Transverse colon (tissue), 4 donors: ENCODE data around the gene INA. TPM values are rescaled to one million over a fixed set of nuclear protein-coding genes. Genes with fewer than 3 reads are reported as not detected.

Experiments
- DNase-seq: peaks from one replicate; pipeline ENCODE4 v3.0.0-alpha.2; 2019
- H3K27ac ChIP-seq, 4 donors: fragments of 200-600 bp; sonication (generic); 2 replicates each; pipeline ENCODE4 v1.5.1; 2016 to 2018; ENCODE audit warnings: inconsistent platforms in 4 of 4
- H3K27me3 ChIP-seq: fragments of 200-600 bp; sonication (generic); 2 replicates; pipeline ENCODE4 v1.5.1; 2017; ENCODE audit warnings: inconsistent platforms
- H3K36me3 ChIP-seq, 4 donors: fragments of 200-600 bp; sonication (generic); 2 replicates each; pipeline ENCODE4 v1.5.1; 2017 to 2019; ENCODE audit warnings: inconsistent platforms in 4 of 4
- H3K4me1 ChIP-seq, 4 donors: fragments of 200-600 bp; sonication (generic); 2 replicates each; pipeline ENCODE4 v1.5.1; 2017 to 2020; ENCODE audit warnings: inconsistent platforms in 4 of 4
- H3K4me3 ChIP-seq, 4 donors: fragments of 200-600 bp; sonication (generic); 1 replicate in 1 of 4; 2 replicates in 3 of 4; pipeline versions ENCODE4 v1.5.1 to v1.6.1; 2017 to 2019; ENCODE audit warnings: inconsistent platforms in 4 of 4
- H3K9me3 ChIP-seq, 2 donors: fragments of 200-600 bp; sonication (generic); 2 replicates each; pipeline ENCODE4 v1.5.1; 2017 to 2019; ENCODE audit warnings: inconsistent platforms in 2 of 2
- CTCF ChIP-seq, 5 experiments: fragments of 200-600 bp in 3 of 5; fragments of 450-650 bp in 2 of 5; sonication (generic) in 3 of 5; IDR thresholded peaks; 1 replicate in 2 of 5; 2 replicates in 3 of 5; pipeline ENCODE4 v1.5.1; 2016 to 2017; ENCODE audit warnings: antibody characterized with exemption in 5 of 5, inconsistent platforms in 3 of 5, mild to moderate bottlenecking in 2 of 5, moderate library complexity in 1 of 5
- EP300 ChIP-seq: sonication (generic); formaldehyde crosslinking; IDR thresholded peaks from one replicate; pipeline ENCODE4 v1.6.1; 2017; ENCODE audit warnings: antibody characterized with exemption, low read depth
- POLR2A ChIP-seq: fragments of 450-650 bp; IDR thresholded peaks from one replicate; pipeline ENCODE4 v1.6.1; 2016; ENCODE audit warnings: antibody characterized with exemption, mild to moderate bottlenecking, moderate library complexity
- POLR2AphosphoS5 ChIP-seq, 3 donors: sonication (generic); formaldehyde crosslinking; IDR thresholded peaks; one replicate each; pipeline ENCODE4 v1.6.1; 2016; ENCODE audit warnings: antibody characterized with exemption in 3 of 3
- WGBS, 2 donors: methylation state at CpG; one replicate each; pipeline ENCODE4 v1.1.5; 2018; ENCODE audit warnings: low coverage in 1 of 2; 5-methylcytosine and 5-hydroxymethylcytosine counted together
- in situ Hi-C, 4 donors: fragments of 200-750 bp; cut with MboI; loops; one replicate each; pipeline versions ENCODE4 v1.15.0 to v1.15.1; 2017; ENCODE audit warnings: low sequenced_read_pairs in 3 of 4, low pct_ligation_motif_present in 1 of 4, low pct_unique_long_range_greater_than_20kb in 1 of 4
- intact Hi-C: fragments of 100-400 bp; cut with DNase I; formaldehyde crosslinking; loops from one replicate; pipeline ENCODE4 v1.15.1; 2023; ENCODE audit warnings: low total_unique reads
- total RNA-seq, 4 donors: library from RNA; depleted of rRNA; stranded (reverse); fragments of >200 nt; gene quantifications; one replicate each; pipeline ENCODE4 v1.1.0, GENCODE V29; 2016

Gene INA
- total RNA-seq, 4 donors from 2014 or later, result 0.60 to 1.1 (median 0.95) TPM

- intact Hi-C loops (no loop called here), in situ Hi-C loops (loop anchor here in 3 of 4 donors (25.0 kb wide), 3 partner anchors 121 to 321 kb away; partner anchors contain the start of gene CNNM2 (in 1 of the 3))
- H3K9me3 ChIP-seq, result no peaks in the 10 kb centered on the region
These were observed 44.0 kb upstream of the INA start for GRCh38 chr10:103232772-103233488.

GRCh38 chr10:103235775-103236174, 41.2 kb upstream of the INA start:
- TF ChIP-seq POLR2A (no peak), POLR2AphosphoS5 (IDR thresholded peaks at IDR 0.05) (no peak), EP300 (no peak), CTCF (IDR thresholded peaks at IDR 0.05) (no peak)
- no peaks in the 10 kb centered on the region for H3K9me3 ChIP-seq
- in situ Hi-C loops, result loop anchor here in 3 of 4 donors (25.0 kb wide), 3 partner anchors 123 to 323 kb away; partner anchors contain the start of gene CNNM2 (in 1 of the 3)
- H3K36me3 ChIP-seq, result no peaks in the 10 kb centered on the region
- intact Hi-C loops, result no loop called here
- no peak for DNase-seq
- H3K27me3 ChIP-seq, result no peaks in the 10 kb centered on the region
- WGBS, 2 donors, result 90 to 96% methylated on average over 2 of the region's 2 CpGs
- no peak overlapping the region for H3K4me3 ChIP-seq
- peaks cover 4 to 26% (median 20%) of the 10 kb centered on the region in 4 donors for H3K4me1 ChIP-seq
- H3K27ac ChIP-seq, result no peak overlapping the region

More at GRCh38 chr10:103232772-103233488, 44.0 kb upstream of the INA start:
- peaks cover 0 to 12% (median 6%) of the 10 kb centered on the region in 4 donors for H3K4me1 ChIP-seq
- DNase-seq, result no peak
- no peak overlapping the region for H3K27ac ChIP-seq
- no peaks in the 10 kb centered on the region for H3K36me3 ChIP-seq
- no peak overlapping the region for H3K4me3 ChIP-seq
- H3K27me3 ChIP-seq, result no peaks in the 10 kb centered on the region
- WGBS, 2 donors, result 69 to 74% methylated on average over 7 of the region's 7 CpGs
- TF ChIP-seq CTCF (IDR thresholded peaks at IDR 0.05) (no peak), EP300 (no peak), POLR2A (no peak), POLR2AphosphoS5 (IDR thresholded peaks at IDR 0.05) (no peak)

- Histone ChIP-seq H3K9me3 (no peaks in the 10 kb centered on the region), H3K27ac (peak overlapping the region; percentile 83 to 90 (median 86)), H3K27me3 (no peaks in the 10 kb centered on the region), H3K4me1 (peaks cover 9 to 46% (median 29%) of the 10 kb centered on the region in 4 donors), H3K36me3 (no peaks in the 10 kb centered on the region), H3K4me3 (no peak overlapping the region)
- 61 to 68% methylated on average over 6 to 11 of the region's 11 CpGs for WGBS, 2 donors
- peak in 2 of 3 donors; percentile 50 to 73 for TF ChIP-seq POLR2AphosphoS5 (IDR thresholded peaks at IDR 0.05)
- no peak for TF ChIP-seq POLR2A
- TF ChIP-seq CTCF (IDR thresholded peaks at IDR 0.05), result peak in 3 of 5 experiments; percentile 11 to 41 (median 14)
- TF ChIP-seq EP300, result peak; percentile 51
- DNase-seq, result peak; percentile 80
- intact Hi-C loops, result no loop called here
- in situ Hi-C loops, result loop anchor here in 3 of 4 donors (25.0 kb wide), 3 partner anchors 126 to 326 kb away; partner anchors contain the start of gene CNNM2 (in 1 of the 3)
These were observed 38.3 kb upstream of the INA start for GRCh38 chr10:103238506-103239252.
